ENCODE data around the gene APPBP2. TPM values are rescaled to one million over a fixed set of nuclear protein-coding genes. Genes with fewer than 3 reads are reported as not detected.
"Not testable (repeated sequence)": the region's sequence is repeated elsewhere in the genome, so short reads cannot be mapped to it uniquely, and the experiment has no call there.

The APPBP2 gene
- total RNA-seq, 1 experiment from 2014 or later, result 21.5 TPM

- H3K9me3 ChIP-seq (ENCODE audit: low read length); H2AFZ ChIP-seq (ENCODE audit: low read length); H3K27ac ChIP-seq (ENCODE audit: low read length); H3K36me3 ChIP-seq (ENCODE audit: insufficient read depth, low read length); H3K9ac ChIP-seq (ENCODE audit: low read length); H4K20me1 ChIP-seq (ENCODE audit: insufficient read depth, low read depth, low read length); DNase-seq; H3K4me2 ChIP-seq (ENCODE audit: low read depth, low read length, poor library complexity, severe bottlenecking); H3K9me2 ChIP-seq (replicated peaks; ENCODE audit: insufficient read depth, low read length); H3K4me3 ChIP-seq (ENCODE audit: low read length); H3K27me3 ChIP-seq (ENCODE audit: low read length); H3K4me1 ChIP-seq (ENCODE audit: low read length): not testable (repeated sequence)
- H3K79me2 ChIP-seq (ENCODE audit: low read length), result peaks cover 95% of the 10 kb centered on the region
Observed at GRCh38 chr17:60515199-60515598, 10.8 kb downstream of the APPBP2 start.

- peaks cover 96% of the 10 kb centered on the region for H3K79me2 ChIP-seq (ENCODE audit: low read length)
- H3K27ac ChIP-seq (ENCODE audit: low read length), result no peak overlapping the region
- H4K20me1 ChIP-seq (ENCODE audit: insufficient read depth, low read depth, low read length), result no peaks in the 10 kb centered on the region; the same call in 1 of the 2 replicates
Observed at GRCh38 chr17:60514500-60514899, 11.5 kb downstream of the APPBP2 start.

GRCh38 chr17:60514053-60514452, 12.0 kb downstream of the APPBP2 start:
- Histone ChIP-seq H3K9me3 (ENCODE audit: low read length) (no peaks in the 10 kb centered on the region), H4K20me1 (ENCODE audit: insufficient read depth, low read depth, low read length) (no peaks in the 10 kb centered on the region; the same call in 1 of the 2 replicates), H2AFZ (ENCODE audit: low read length) (no peak overlapping the region), H3K9ac (ENCODE audit: low read length) (no peak overlapping the region), H3K27me3 (ENCODE audit: low read length) (no peaks in the 10 kb centered on the region), H3K79me2 (ENCODE audit: low read length) (peaks cover 96% of the 10 kb centered on the region), H3K4me2 (ENCODE audit: low read depth, low read length, poor library complexity, severe bottlenecking) (no peak overlapping the region), H3K36me3 (ENCODE audit: insufficient read depth, low read length) (peaks cover 5% of the 10 kb centered on the region; the same call in 1 of the 2 replicates), H3K27ac (ENCODE audit: low read length) (no peak overlapping the region), H3K4me1 (ENCODE audit: low read length) (peaks cover 10% of the 10 kb centered on the region), H3K9me2 (replicated peaks; ENCODE audit: insufficient read depth, low read length) (no peaks in the 10 kb centered on the region), H3K4me3 (ENCODE audit: low read length) (no peak overlapping the region)
- no peak for DNase-seq

More at GRCh38 chr17:60514500-60514899, 11.5 kb downstream of the APPBP2 start:
- Histone ChIP-seq H3K36me3 (ENCODE audit: insufficient read depth, low read length) (peaks cover 5% of the 10 kb centered on the region; the same call in 1 of the 2 replicates), H3K4me2 (ENCODE audit: low read depth, low read length, poor library complexity, severe bottlenecking) (no peak overlapping the region), H2AFZ (ENCODE audit: low read length) (no peak overlapping the region), H3K4me3 (ENCODE audit: low read length) (no peak overlapping the region), H3K27me3 (ENCODE audit: low read length) (no peaks in the 10 kb centered on the region), H3K4me1 (ENCODE audit: low read length) (peaks cover 6% of the 10 kb centered on the region), H3K9me2 (replicated peaks; ENCODE audit: insufficient read depth, low read length) (no peaks in the 10 kb centered on the region), H3K9ac (ENCODE audit: low read length) (no peak overlapping the region), H3K9me3 (ENCODE audit: low read length) (no peaks in the 10 kb centered on the region)
- DNase-seq, result no peak

- Histone ChIP-seq H3K27ac (ENCODE audit: low read length) (no peak overlapping the region), H2AFZ (ENCODE audit: low read length) (no peak overlapping the region), H4K20me1 (ENCODE audit: insufficient read depth, low read depth, low read length) (no peaks in the 10 kb centered on the region; the same call in 1 of the 2 replicates), H3K36me3 (ENCODE audit: insufficient read depth, low read length) (peaks cover 5% of the 10 kb centered on the region; the same call in 1 of the 2 replicates), H3K27me3 (ENCODE audit: low read length) (no peaks in the 10 kb centered on the region), H3K9ac (ENCODE audit: low read length) (no peak overlapping the region), H3K4me1 (ENCODE audit: low read length) (peaks cover 19% of the 10 kb centered on the region), H3K79me2 (ENCODE audit: low read length) (peaks cover 96% of the 10 kb centered on the region), H3K4me2 (ENCODE audit: low read depth, low read length, poor library complexity, severe bottlenecking) (no peak overlapping the region), H3K9me2 (replicated peaks; ENCODE audit: insufficient read depth, low read length) (no peaks in the 10 kb centered on the region), H3K4me3 (ENCODE audit: low read length) (no peak overlapping the region), H3K9me3 (ENCODE audit: low read length) (no peaks in the 10 kb centered on the region)
- DNase-seq, result no peak
Observed at GRCh38 chr17:60513014-60513413, 13.0 kb downstream of the APPBP2 start.

GRCh38 chr17:60510723-60511122, 15.3 kb downstream of the APPBP2 start:
- Histone ChIP-seq H3K27ac (ENCODE audit: low read length) (no peak overlapping the region), H3K9ac (ENCODE audit: low read length) (no peak overlapping the region), H3K9me3 (ENCODE audit: low read length) (no peaks in the 10 kb centered on the region), H3K27me3 (ENCODE audit: low read length) (no peaks in the 10 kb centered on the region), H3K79me2 (ENCODE audit: low read length) (peaks cover 96% of the 10 kb centered on the region), H3K4me3 (ENCODE audit: low read length) (no peak overlapping the region), H3K4me2 (ENCODE audit: low read depth, low read length, poor library complexity, severe bottlenecking) (no peak overlapping the region), H2AFZ (ENCODE audit: low read length) (no peak overlapping the region), H3K9me2 (replicated peaks; ENCODE audit: insufficient read depth, low read length) (no peaks in the 10 kb centered on the region), H4K20me1 (ENCODE audit: insufficient read depth, low read depth, low read length) (no peaks in the 10 kb centered on the region; the same call in 1 of the 2 replicates), H3K36me3 (ENCODE audit: insufficient read depth, low read length) (peaks cover 5% of the 10 kb centered on the region; the same call in 1 of the 2 replicates), H3K4me1 (ENCODE audit: low read length) (peaks cover 16% of the 10 kb centered on the region)
- DNase-seq, result no peak

GRCh38 chr17:60510031-60510430, 16.0 kb downstream of the APPBP2 start:
- H4K20me1 ChIP-seq (ENCODE audit: insufficient read depth, low read depth, low read length), result no peaks in the 10 kb centered on the region; the same call in 1 of the 2 replicates
- peaks cover 95% of the 10 kb centered on the region for H3K79me2 ChIP-seq (ENCODE audit: low read length)
- H3K27me3 ChIP-seq (ENCODE audit: low read length), result no peaks in the 10 kb centered on the region
- H3K4me3 ChIP-seq (ENCODE audit: low read length), result no peak overlapping the region
- no peak overlapping the region for H2AFZ ChIP-seq (ENCODE audit: low read length)
- H3K27ac ChIP-seq (ENCODE audit: low read length), result no peak overlapping the region
- no peak for DNase-seq
- H3K36me3 ChIP-seq (ENCODE audit: insufficient read depth, low read length), result peaks cover 5% of the 10 kb centered on the region; the same call in 1 of the 2 replicates
- no peak overlapping the region for H3K9ac ChIP-seq (ENCODE audit: low read length)
- H3K9me3 ChIP-seq (ENCODE audit: low read length), result no peaks in the 10 kb centered on the region
- H3K9me2 ChIP-seq (replicated peaks; ENCODE audit: insufficient read depth, low read length), result no peaks in the 10 kb centered on the region
- peaks cover 16% of the 10 kb centered on the region for H3K4me1 ChIP-seq (ENCODE audit: low read length)
- H3K4me2 ChIP-seq (ENCODE audit: low read depth, low read length, poor library complexity, severe bottlenecking), result no peak overlapping the region

- Histone ChIP-seq H2AFZ (ENCODE audit: low read length) (no peak overlapping the region), H3K27ac (ENCODE audit: low read length) (peak overlapping the region; percentile 16; the same call in 1 of the 2 replicates), H3K36me3 (ENCODE audit: insufficient read depth, low read length) (peaks cover 5% of the 10 kb centered on the region; the same call in 1 of the 2 replicates), H3K9ac (ENCODE audit: low read length) (no peak overlapping the region), H3K9me2 (replicated peaks; ENCODE audit: insufficient read depth, low read length) (no peaks in the 10 kb centered on the region), H3K4me1 (ENCODE audit: low read length) (peaks cover 16% of the 10 kb centered on the region), H3K79me2 (ENCODE audit: low read length) (peaks cover 96% of the 10 kb centered on the region), H3K4me2 (ENCODE audit: low read depth, low read length, poor library complexity, severe bottlenecking) (peak overlapping the region; percentile 18), H4K20me1 (ENCODE audit: insufficient read depth, low read depth, low read length) (no peaks in the 10 kb centered on the region; the same call in 1 of the 2 replicates), H3K4me3 (ENCODE audit: low read length) (no peak overlapping the region), H3K9me3 (ENCODE audit: low read length) (no peaks in the 10 kb centered on the region), H3K27me3 (ENCODE audit: low read length) (no peaks in the 10 kb centered on the region)
- no peak for DNase-seq
Observed at GRCh38 chr17:60508384-60508980, 17.6 kb downstream of the APPBP2 start.

GRCh38 chr17:60506312-60506711, 19.7 kb downstream of the APPBP2 start:
- Histone ChIP-seq H3K4me2 (ENCODE audit: low read depth, low read length, poor library complexity, severe bottlenecking) (no peak overlapping the region), H3K27ac (ENCODE audit: low read length) (no peak overlapping the region), H3K27me3 (ENCODE audit: low read length) (no peaks in the 10 kb centered on the region), H3K9me2 (replicated peaks; ENCODE audit: insufficient read depth, low read length) (no peaks in the 10 kb centered on the region), H2AFZ (ENCODE audit: low read length) (no peak overlapping the region), H3K4me1 (ENCODE audit: low read length) (peaks cover 14% of the 10 kb centered on the region), H3K79me2 (ENCODE audit: low read length) (peaks cover 99% of the 10 kb centered on the region), H4K20me1 (ENCODE audit: insufficient read depth, low read depth, low read length) (no peaks in the 10 kb centered on the region), H3K9me3 (ENCODE audit: low read length) (no peaks in the 10 kb centered on the region), H3K9ac (ENCODE audit: low read length) (no peak overlapping the region), H3K4me3 (ENCODE audit: low read length) (no peak overlapping the region), H3K36me3 (ENCODE audit: insufficient read depth, low read length) (no peaks in the 10 kb centered on the region)
- no peak for DNase-seq

Measured in Karpas-422 (cell line).